GM12875 (cell line): ENCODE data around the gene ZRANB3.

Source experiments
- H3K4me3 ChIP-seq: one replicate; pipeline ENCODE4 v1.5.1; 2011; ENCODE audit warnings: low read depth, low read length, control low read depth
- CTCF ChIP-seq: IDR thresholded peaks from 2 replicates; pipeline ENCODE4 v1.5.1; 2011; ENCODE audit warnings: low read depth, mild to moderate bottlenecking, control low read depth, inconsistent platforms, low read length, moderate library complexity, borderline replicate concordance; ENCODE audit not compliant: insufficient read depth

Gene ZRANB3

DNA sequence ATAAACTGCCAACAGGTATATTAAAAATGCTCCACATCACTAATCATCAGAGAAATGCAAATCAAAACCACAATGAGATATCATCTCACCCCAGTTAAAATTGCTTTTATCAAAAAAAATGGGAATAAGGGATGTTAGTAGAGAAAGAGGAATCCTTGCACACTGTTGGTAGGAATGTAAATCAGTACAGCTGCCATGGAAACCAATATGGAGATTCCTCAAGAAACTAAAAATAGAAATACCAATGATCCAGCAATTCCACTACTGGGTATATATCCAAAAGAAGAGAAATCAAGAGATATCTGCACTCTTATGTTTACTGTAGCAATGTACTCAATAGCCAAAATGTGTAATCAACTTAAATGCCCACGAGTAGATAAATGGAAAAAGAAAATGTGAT lies 40.6 kb downstream of the ZRANB3 start:
- H3K4me3 ChIP-seq: no peak overlapping the region
- no peak for TF ChIP-seq CTCF

- TF ChIP-seq CTCF: no peak
- H3K4me3 ChIP-seq: no peak overlapping the region
Measured at GRCh38 chr2:135485441-135485840, 45.6 kb downstream of the ZRANB3 start.

GRCh38 chr2:135475128-135475527 lies 55.9 kb downstream of the ZRANB3 start:
- TF ChIP-seq CTCF: no peak
- H3K4me3 ChIP-seq: no peak overlapping the region

DNA sequence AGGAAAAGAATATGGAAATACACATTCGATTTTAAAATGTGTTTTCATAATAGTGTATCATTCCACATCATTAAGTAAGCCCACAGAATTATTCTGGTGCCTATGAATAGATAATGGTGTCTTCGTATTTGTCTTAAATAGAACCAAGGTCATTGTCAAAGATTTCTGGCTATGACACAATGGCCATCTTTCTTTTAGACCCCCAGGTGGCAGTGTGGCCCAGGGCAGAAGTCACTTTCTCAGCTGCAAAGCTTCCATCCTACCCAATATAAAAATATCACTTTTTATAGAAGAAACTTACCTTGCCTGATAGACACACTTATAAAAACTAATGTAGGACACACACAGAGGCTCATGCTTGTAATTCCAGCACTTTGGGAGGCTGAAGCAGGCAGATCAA lies 57.5 kb downstream of the ZRANB3 start:
- TF ChIP-seq CTCF: peak; percentile 54; the same call in 1 of the 2 replicates
- H3K4me3 ChIP-seq: no peak overlapping the region

DNA sequence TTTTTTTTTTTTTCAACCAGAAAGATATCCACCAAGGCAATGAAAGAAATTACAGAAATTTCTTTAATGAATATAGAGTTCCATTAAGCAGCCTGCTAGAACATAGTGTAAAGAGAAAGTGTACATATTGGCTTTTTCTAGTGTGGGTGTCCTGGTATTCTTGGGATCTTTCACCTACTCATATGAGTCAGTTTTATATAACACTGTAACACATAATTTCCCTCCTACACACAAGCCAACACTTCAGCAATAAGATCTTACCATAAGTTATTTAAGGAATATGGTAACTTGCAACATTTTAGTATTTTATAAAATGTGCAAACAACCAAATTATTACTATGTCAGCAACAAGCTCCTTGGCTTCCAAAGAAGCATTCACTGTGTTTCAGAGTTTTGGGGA lies 59.9 kb downstream of the ZRANB3 start:
- TF ChIP-seq CTCF: no peak

DNA sequence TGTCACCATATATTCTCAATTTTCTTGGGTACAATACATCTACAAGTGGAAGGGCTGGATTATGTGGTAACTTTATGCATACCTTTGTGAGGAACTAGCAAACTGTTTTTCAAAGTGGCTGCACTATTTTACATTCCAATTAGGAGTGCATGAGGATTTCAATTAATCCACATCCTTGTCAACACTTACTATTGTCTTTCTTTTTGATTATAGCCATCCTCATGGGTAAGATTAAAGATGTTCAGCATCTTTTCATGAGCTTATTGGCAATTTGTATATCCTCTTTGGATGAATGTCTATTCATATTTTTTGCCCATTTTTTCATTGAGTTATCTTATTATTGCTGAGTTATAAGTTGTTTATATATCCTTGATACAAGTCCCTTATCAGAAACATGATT lies 73.7 kb downstream of the ZRANB3 start:
- TF ChIP-seq CTCF: no peak
- no peak overlapping the region for H3K4me3 ChIP-seq

More for the DNA sequence above, 59.9 kb downstream of the ZRANB3 start:
- no peak overlapping the region for H3K4me3 ChIP-seq

- no peak for TF ChIP-seq CTCF
- no peak overlapping the region for H3K4me3 ChIP-seq
Measured at GRCh38 chr2:135456835-135457234, 74.2 kb downstream of the ZRANB3 start.
